ENCODE measurements around the gene TOX2.

TOX2 gene

GRCh38 chr20:44117296-44118184, 202.9 kb downstream of the TOX2 start:
- DNase-seq (ENCODE audit: low spot score) = no peak
- in situ Hi-C loops (cut with MboI; ENCODE audit: low sequenced_read_pairs, unreplicated experiment) = loop anchor here (10.0 kb wide), 1 partner anchor 67 kb away; the partner anchor contains the start of gene JPH2
- TF ChIP-seq CTCF (IDR thresholded peaks at IDR 0.05; ENCODE audit: borderline replicate concordance, control extremely low read depth, extremely low read depth, insufficient read depth, missing control alignments) = no peak

DNA sequence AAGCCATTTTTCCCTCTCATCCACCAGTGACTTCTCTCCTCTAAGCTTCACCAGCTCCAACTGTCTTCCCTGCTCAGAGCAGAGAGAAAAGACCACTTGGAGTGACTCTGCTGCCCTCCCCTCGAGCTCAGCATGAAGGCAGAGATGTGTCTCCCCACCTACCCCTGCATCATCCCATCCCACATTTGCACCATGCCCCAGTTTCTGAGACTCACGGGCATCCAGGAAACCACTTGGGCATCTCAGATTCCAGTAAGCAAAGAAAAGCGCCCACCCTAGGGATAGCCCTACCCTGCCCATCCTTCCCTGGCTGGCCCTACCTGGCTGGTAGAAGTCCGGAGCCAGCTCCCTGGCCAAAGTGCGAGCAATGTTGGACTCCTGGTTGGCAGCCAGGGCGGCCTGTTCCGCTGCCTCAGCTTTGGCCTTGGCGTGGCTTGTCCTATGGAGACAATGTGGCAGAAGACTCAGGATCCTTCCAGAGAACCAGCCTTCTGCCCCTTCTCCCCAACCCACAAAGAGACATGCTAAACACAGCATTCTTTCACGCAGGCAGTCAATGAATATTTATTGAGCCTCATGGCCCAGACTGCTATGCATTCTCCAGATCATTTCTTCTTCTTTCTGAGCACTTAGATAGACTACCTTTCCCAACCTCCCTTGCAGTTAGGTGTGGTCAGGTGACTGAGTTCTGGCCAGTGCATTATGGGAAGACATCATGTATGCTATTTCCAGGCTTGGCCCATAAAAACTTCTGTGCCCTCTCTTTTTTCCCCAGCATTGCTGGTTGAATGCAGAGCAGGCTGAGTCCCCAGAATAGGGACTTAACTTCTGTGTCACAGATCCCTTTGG, 203.8 kb downstream of the TOX2 start:
- no peak for DNase-seq (ENCODE audit: low spot score)
- TF ChIP-seq CTCF (IDR thresholded peaks at IDR 0.05; ENCODE audit: borderline replicate concordance, control extremely low read depth, extremely low read depth, insufficient read depth, missing control alignments) = no peak
- in situ Hi-C loops (cut with MboI; ENCODE audit: low sequenced_read_pairs, unreplicated experiment) = loop anchor here (10.0 kb wide), 1 partner anchor 66 kb away; the partner anchor contains the start of gene JPH2

Measured in GM13976 (cell line).